ENCODE data around the gene GPER1.
"Not testable (repeated sequence)": the region's sequence is repeated elsewhere in the genome, so short reads cannot be mapped to it uniquely, and the experiment has no call there.

Gene GPER1

GRCh38 chr7:1122832-1123501 is 35.1 kb downstream of the GPER1 start:
- DNase-seq = no peak

- DNase-seq = no peak
Observed at GRCh38 chr7:1123715-1124114, 35.8 kb downstream of the GPER1 start.

- DNase-seq = no peak
Observed at GRCh38 chr7:1124164-1124563, 36.3 kb downstream of the GPER1 start.

GRCh38 chr7:1124816-1125602 is 37.1 kb downstream of the GPER1 start:
- DNase-seq = no peak

GRCh38 chr7:1125603-1125969 is 37.7 kb downstream of the GPER1 start:
- no peak for DNase-seq

GRCh38 chr7:1127001-1127400 is 39.1 kb downstream of the GPER1 start:
- DNase-seq = no peak

GRCh38 chr7:1129431-1129830 is 41.5 kb downstream of the GPER1 start:
- no peak for DNase-seq

- DNase-seq = no peak
Observed at GRCh38 chr7:1130021-1130990, 42.4 kb downstream of the GPER1 start.

- no peak for DNase-seq
Observed at GRCh38 chr7:1131471-1132265, 43.8 kb downstream of the GPER1 start.

- no peak for DNase-seq
Observed at GRCh38 chr7:1134951-1135350, 47.0 kb downstream of the GPER1 start.

- DNase-seq = peak in 1 of 5 donors; percentile 14
Observed at GRCh38 chr7:1136841-1137516, 49.1 kb downstream of the GPER1 start.

- peak in 1 of 5 donors; percentile 10 for DNase-seq
Observed at GRCh38 chr7:1137517-1138167, 49.7 kb downstream of the GPER1 start.

GRCh38 chr7:1140476-1141104 is 52.7 kb downstream of the GPER1 start:
- no peak for DNase-seq

GRCh38 chr7:1141651-1142050 is 53.7 kb downstream of the GPER1 start:
- DNase-seq = no peak

- no peak for DNase-seq
Observed at GRCh38 chr7:1142051-1142635, 54.2 kb downstream of the GPER1 start.

- not testable (repeated sequence) for DNase-seq
Observed at GRCh38 chr7:1143031-1143430, 55.1 kb downstream of the GPER1 start.
